ENCODE measurements around the gene GHITM.
"Not testable (repeated sequence)": the region's sequence is repeated elsewhere in the genome, so short reads cannot be mapped to it uniquely, and the experiment has no call there.

DNA sequence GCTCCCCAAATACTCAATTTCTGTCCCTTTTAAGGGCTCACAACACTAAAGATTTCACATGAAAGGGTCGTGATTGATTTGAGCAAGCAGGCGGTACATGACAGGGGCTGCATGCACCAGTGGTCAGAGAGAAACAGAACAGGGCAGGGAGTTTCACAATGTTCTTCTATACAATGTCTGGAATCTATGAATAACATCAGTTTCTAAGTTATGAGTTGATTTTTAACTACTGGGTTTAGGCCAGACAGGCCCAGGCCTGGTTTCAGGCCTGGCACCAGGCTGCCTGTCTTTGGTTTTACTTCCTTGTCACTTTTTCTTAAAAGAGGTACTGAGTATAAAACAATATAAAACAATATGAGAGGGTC is 28.0 kb downstream of the GHITM start:
- not testable (repeated sequence) for TF ChIP-seq BRCA1 (IDR thresholded peaks at IDR 0.05; ENCODE audit: low read depth, low read length); SIN3A (conservative IDR thresholded peaks at IDR 0.05 in 1 of 2, IDR thresholded peaks at IDR 0.05 in 1 of 2; ENCODE audit: low read depth in 1 of 2, low read length in 2 of 2)

All from H1 (cell line).